HG03045 (cell line): ENCODE data around the gene PRKAA2.

ENCODE experiments used
- ATAC-seq: cut with Tn5 transposase; IDR thresholded peaks from one replicate; pipeline ENCODE4 v1.9.1; 2021; ENCODE audit warnings: mild to moderate bottlenecking, moderate library complexity; ENCODE audit not compliant: unreplicated experiment

PRKAA2 gene

GRCh38 chr1:56654126-56654923 lies 9.2 kb downstream of the PRKAA2 start:
- no peak for ATAC-seq

GRCh38 chr1:56655991-56656613 lies 11.0 kb downstream of the PRKAA2 start:
- ATAC-seq, result no peak

- no peak for ATAC-seq
Measured at GRCh38 chr1:56658254-56658653, 13.1 kb downstream of the PRKAA2 start.

- ATAC-seq, result no peak
Measured at GRCh38 chr1:56660293-56660692, 15.2 kb downstream of the PRKAA2 start.

GRCh38 chr1:56663846-56664245 lies 18.7 kb downstream of the PRKAA2 start:
- ATAC-seq, result no peak

GRCh38 chr1:56665384-56665783 lies 20.3 kb downstream of the PRKAA2 start:
- ATAC-seq, result no peak

- ATAC-seq, result no peak
Measured at GRCh38 chr1:56666112-56666608, 21.0 kb downstream of the PRKAA2 start.

- ATAC-seq, result no peak
Measured at GRCh38 chr1:56670350-56670749, 25.2 kb downstream of the PRKAA2 start.

GRCh38 chr1:56671085-56671484 lies 26.0 kb downstream of the PRKAA2 start:
- no peak for ATAC-seq

- no peak for ATAC-seq
Measured at GRCh38 chr1:56671542-56671941, 26.4 kb downstream of the PRKAA2 start.

- no peak for ATAC-seq
Measured at GRCh38 chr1:56672579-56672978, 27.5 kb downstream of the PRKAA2 start.

- no peak for ATAC-seq
Measured at GRCh38 chr1:56675763-56676162, 30.6 kb downstream of the PRKAA2 start.

GRCh38 chr1:56676571-56677035 lies 31.5 kb downstream of the PRKAA2 start:
- no peak for ATAC-seq

GRCh38 chr1:56683569-56683968 lies 38.5 kb downstream of the PRKAA2 start:
- no peak for ATAC-seq

GRCh38 chr1:56686169-56686568 lies 41.1 kb downstream of the PRKAA2 start:
- no peak for ATAC-seq

- ATAC-seq, result no peak
Measured at GRCh38 chr1:56688522-56689026, 43.5 kb downstream of the PRKAA2 start.

- ATAC-seq, result no peak
Measured at GRCh38 chr1:56696663-56697062, 51.5 kb downstream of the PRKAA2 start.

GRCh38 chr1:56703747-56704146 lies 58.6 kb downstream of the PRKAA2 start:
- no peak for ATAC-seq

GRCh38 chr1:56707379-56707778 lies 62.3 kb downstream of the PRKAA2 start:
- no peak for ATAC-seq

- no peak for ATAC-seq
Measured at GRCh38 chr1:56709269-56709880, 64.3 kb downstream of the PRKAA2 start.

GRCh38 chr1:56709995-56710394 lies 64.9 kb downstream of the PRKAA2 start:
- ATAC-seq, result no peak

GRCh38 chr1:56710646-56711045 lies 65.5 kb downstream of the PRKAA2 start:
- ATAC-seq, result no peak
